Astrocyte (in vitro differentiated cells and primary cell): ENCODE results near the gene RALA. TPM values are rescaled to one million over a fixed set of nuclear protein-coding genes. Genes with fewer than 3 reads are reported as not detected.

Experiments
- DNase-seq: peaks from one replicate; pipeline ENCODE4 v3.0.0-alpha.2; 2010; ENCODE audit warnings: low read depth
- FAIRE-seq: peaks from 2 replicates; lab custom pipeline; 2011; peaks lifted over from hg19 to GRCh38; lab: Jason Lieb, UNC
- H2AFZ ChIP-seq: 2 replicates; pipeline ENCODE4 v1.6.0; 2012; ENCODE audit warnings: low read depth, low read length, inconsistent platforms
- H3K27ac ChIP-seq: 2 replicates; pipeline ENCODE4 v1.5.1; 2011; ENCODE audit warnings: low read depth, low read length, inconsistent platforms
- H3K27me3 ChIP-seq: 2 replicates; pipeline ENCODE4 v1.6.0; 2011; ENCODE audit warnings: low read length, inconsistent platforms; ENCODE audit not compliant: insufficient read depth
- H3K36me3 ChIP-seq: 2 replicates; pipeline ENCODE4 v1.5.1; 2011; ENCODE audit warnings: low read length, inconsistent platforms; ENCODE audit not compliant: insufficient read depth
- H3K4me1 ChIP-seq: 2 replicates; pipeline ENCODE4 v1.5.1; 2011; ENCODE audit warnings: low read length, inconsistent platforms; ENCODE audit not compliant: insufficient read depth
- H3K4me2 ChIP-seq: 2 replicates; pipeline ENCODE4 v1.6.0; 2012; ENCODE audit warnings: low read length, inconsistent platforms
- H3K4me3 ChIP-seq: 2 replicates; pipeline ENCODE4 v1.5.1; 2011; ENCODE audit warnings: low read depth, mild to moderate bottlenecking, low read length, inconsistent platforms; ENCODE audit not compliant: insufficient read depth
- H3K79me2 ChIP-seq: 2 replicates; pipeline ENCODE4 v1.6.0; 2012; ENCODE audit warnings: mild to moderate bottlenecking, low read length, inconsistent platforms; ENCODE audit not compliant: insufficient read depth
- H3K9ac ChIP-seq: 2 replicates; pipeline ENCODE4 v1.6.0; 2012; ENCODE audit warnings: mild to moderate bottlenecking, low read length, inconsistent platforms
- H3K9me3 ChIP-seq: 2 replicates; pipeline ENCODE4 v1.5.1; 2012; ENCODE audit warnings: low read depth, mild to moderate bottlenecking, low read length, inconsistent platforms; ENCODE audit not compliant: insufficient read depth
- H4K20me1 ChIP-seq: 2 replicates; pipeline ENCODE4 v1.6.0; 2012; ENCODE audit warnings: low read length, inconsistent platforms; ENCODE audit not compliant: insufficient read depth
- H3K27ac Mint-ChIP-seq: one replicate; pipeline ENCODE4 v1.8.0; 2021; ENCODE audit warnings: mild to moderate bottlenecking, mixed read lengths; ENCODE audit not compliant: unreplicated experiment
- H3K27me3 Mint-ChIP-seq: one replicate; pipeline ENCODE4 v1.8.0; 2021; ENCODE audit warnings: low read depth, mixed read lengths; ENCODE audit not compliant: unreplicated experiment
- H3K36me3 Mint-ChIP-seq: one replicate; pipeline ENCODE4 v1.8.0; 2021; ENCODE audit warnings: low read depth, mixed read lengths; ENCODE audit not compliant: unreplicated experiment
- H3K4me1 Mint-ChIP-seq: one replicate; pipeline ENCODE4 v1.8.0; 2021; ENCODE audit warnings: low read depth, mixed read lengths; ENCODE audit not compliant: unreplicated experiment
- H3K4me3 Mint-ChIP-seq: one replicate; pipeline ENCODE4 v1.8.0; 2021; ENCODE audit warnings: mild to moderate bottlenecking, moderate library complexity, mixed read lengths; ENCODE audit not compliant: unreplicated experiment
- H3K9me3 Mint-ChIP-seq: one replicate; pipeline ENCODE4 v1.8.0; 2021; ENCODE audit warnings: mild to moderate bottlenecking, mixed read lengths; ENCODE audit not compliant: unreplicated experiment
- CTCF ChIP-seq: IDR thresholded peaks from 2 replicates; pipeline ENCODE4 v1.5.1; 2011; ENCODE audit warnings: low read depth, mild to moderate bottlenecking, inconsistent platforms, low read length, moderate library complexity; ENCODE audit not compliant: insufficient read depth
- EZH2 ChIP-seq: IDR thresholded peaks from 2 replicates; pipeline ENCODE4 v1.6.1; 2012; ENCODE audit warnings: mild to moderate bottlenecking, low read length, inconsistent platforms; ENCODE audit not compliant: insufficient read depth
- total RNA-seq: library from RNA; stranded (reverse); gene quantifications from 2 replicates; pipeline ENCODE4 v1.2.1, GENCODE V29; 2021

The RALA gene
- total RNA-seq, 1 donor from 2014 or later: 70.2 TPM

- DNase-seq (peak; percentile 79), FAIRE-seq (peak; percentile 58)
- Histone ChIP-seq H3K4me3 (peak overlapping the region; percentile 29), H3K36me3 (no peaks in the 10 kb centered on the region), H3K9me3 (no peaks in the 10 kb centered on the region), H3K27me3 (no peaks in the 10 kb centered on the region), H3K9ac (peak overlapping the region; percentile 70), H3K27ac (peak overlapping the region; percentile 86), H2AFZ (peak overlapping the region; percentile 52), H3K4me2 (peak overlapping the region; percentile 78), H3K79me2 (no peaks in the 10 kb centered on the region), H3K4me1 (peaks cover 12% of the 10 kb centered on the region), H4K20me1 (no peaks in the 10 kb centered on the region)
- H3K27me3 Mint-ChIP-seq: no peaks in the 10 kb centered on the region
- H3K27ac Mint-ChIP-seq: peak overlapping the region; percentile 97
- TF ChIP-seq EZH2 (no peak), CTCF (no peak)
- H3K4me3 Mint-ChIP-seq: peak overlapping the region; percentile 51
- H3K9me3 Mint-ChIP-seq: no peaks in the 10 kb centered on the region
- peaks cover 13% of the 10 kb centered on the region for H3K4me1 Mint-ChIP-seq
- no peaks in the 10 kb centered on the region for H3K36me3 Mint-ChIP-seq
Measured at GRCh38 chr7:39754326-39755120, 131.2 kb downstream of the RALA start.

GRCh38 chr7:39757604-39758003 is 134.2 kb downstream of the RALA start:
- H3K79me2 ChIP-seq: no peaks in the 10 kb centered on the region
- H3K27ac Mint-ChIP-seq: no peak overlapping the region
- no peaks in the 10 kb centered on the region for H3K36me3 Mint-ChIP-seq
- TF ChIP-seq CTCF (no peak), EZH2 (no peak)
- no peak overlapping the region for H2AFZ ChIP-seq
- H3K4me1 Mint-ChIP-seq: peaks cover 24% of the 10 kb centered on the region
- no peak for DNase-seq
- H3K4me3 ChIP-seq: no peak overlapping the region
- H3K4me3 Mint-ChIP-seq: no peak overlapping the region
- FAIRE-seq: no peak
- H3K9me3 ChIP-seq: no peaks in the 10 kb centered on the region
- H3K36me3 ChIP-seq: no peaks in the 10 kb centered on the region
- H3K4me1 ChIP-seq: peaks cover 12% of the 10 kb centered on the region
- H4K20me1 ChIP-seq: no peaks in the 10 kb centered on the region
- H3K27me3 ChIP-seq: no peaks in the 10 kb centered on the region
- H3K9me3 Mint-ChIP-seq: peaks cover 4% of the 10 kb centered on the region
- no peak overlapping the region for H3K9ac ChIP-seq
- H3K27me3 Mint-ChIP-seq: no peaks in the 10 kb centered on the region
- no peak overlapping the region for H3K27ac ChIP-seq
- H3K4me2 ChIP-seq: no peak overlapping the region

Other genes with a start within 250 kb of the RALA start
- 24.7 and 27.8 TPM in 2 replicates for gene YAE1, start 57.2 kb upstream of the RALA start, total RNA-seq